K562 (cell line): ENCODE measurements around the gene SLC1A7. TPM values are rescaled to one million over a fixed set of nuclear protein-coding genes. Genes with fewer than 3 reads are reported as not detected.

ENCODE experiments used
- ARNT ChIP-seq, 2 experiments: fragments of 450-650 bp; IDR thresholded peaks; 2 replicates each; pipeline ENCODE4 v1.6.1; 2016; ENCODE audit warnings: mild to moderate bottlenecking in 1 of 2
- CBFA2T2 ChIP-seq: fragments of 450-650 bp; conservative IDR thresholded peaks from 2 replicates; pipeline ENCODE4 v1.6.1; 2017; ENCODE audit warnings: mild to moderate bottlenecking
- CBFA2T3 ChIP-seq: fragments of 450-650 bp; IDR thresholded peaks from 2 replicates; pipeline ENCODE4 v1.6.1; 2017
- CTBP1 ChIP-seq: fragments of 450-650 bp; IDR thresholded peaks from 2 replicates; pipeline ENCODE4 v1.6.1; 2016; ENCODE audit warnings: borderline replicate concordance
- CXXC5 ChIP-seq: fragments of 250-450 bp; sonication (Bioruptor Pico); IDR thresholded peaks from 2 replicates; pipeline ENCODE4 v1.8.0; 2022; ENCODE audit warnings: inconsistent platforms, mild to moderate bottlenecking, moderate library complexity
- FOXJ2 ChIP-seq: fragments of 200-800 bp; sonication (Bioruptor generic); IDR thresholded peaks from 2 replicates; pipeline ENCODE4 v1.6.1; 2016; ENCODE audit warnings: missing genetic modification characterization, missing compliant biosample characterization
- FOXK2 ChIP-seq, 2 experiments: fragments of 450-650 bp; IDR thresholded peaks in 1 of 2; conservative IDR thresholded peaks in 1 of 2; 2 replicates each; pipeline ENCODE4 v1.6.1; 2016; ENCODE audit warnings: low read depth in 2 of 2, mild to moderate bottlenecking in 1 of 2
- KDM1A ChIP-seq, 2 experiments: fragments of 450-650 bp; IDR thresholded peaks; 2 replicates each; pipeline ENCODE4 v1.6.1; 2016; ENCODE audit warnings: mild to moderate bottlenecking in 2 of 2
- MYC ChIP-seq, 2 experiments: fragments of 250-450 bp in 1 of 2; sonication (Bioruptor Pico) in 1 of 2; IDR thresholded peaks; 2 replicates each; pipeline versions ENCODE4 v1.5.1 to v1.6.1; 2012 to 2021; ENCODE audit warnings: low read depth in 2 of 2, borderline replicate concordance in 1 of 2, improper control_type of control experiment in 1 of 2, low read length in 1 of 2, mild to moderate bottlenecking in 1 of 2, moderate library complexity in 1 of 2
- polyA plus RNA-seq, 8 experiments: library from polyadenylated mRNA; depleted of rRNA in 4 of 8; stranded (reverse) in 5 of 8; unstranded in 3 of 8; fragments of >200 nt; fragmentation: Nextera tagmentation in 2 of 8; fragmentation: Illumina TruSeq in 1 of 8; extraction: Ambion mirVana in 2 of 8; extraction: Trizol in 1 of 8; gene quantifications; 2 replicates each; pipeline versions ENCODE4 v1.2.1 to v1.2.3, GENCODE V29; 2011 to 2014; ENCODE audit warnings: inconsistent platforms in 1 of 8, missing spikeins in 1 of 8
- total RNA-seq, 7 experiments: library from RNA; depleted of rRNA in 6 of 7; stranded (reverse); fragments of >200 nt in 6 of 7; fragmentation: Illumina TruSeq in 2 of 7; extraction: Trizol in 2 of 7; gene quantifications; 2 replicates each; pipeline versions ENCODE4 v1.2.1 to v1.2.3, GENCODE V29; 2011 to 2021; ENCODE audit warnings: low replicate concordance in 1 of 7
- TF ChIP-seq, protein P1 (sequence below): fragments of 450-650 bp; IDR thresholded peaks from 2 replicates; pipeline ENCODE4 v1.6.1; 2016; ENCODE audit warnings: low read depth, mild to moderate bottlenecking, moderate library complexity
- TF ChIP-seq, protein P2 (sequence below): sonication (generic); IDR thresholded peaks from 2 replicates; pipeline ENCODE4 v1.6.1; 2016

The SLC1A7 gene
- total and polyA plus RNA-seq, 9 of the 15 experiments (the other 6 are each of a cell fraction or from before 2014, with no cell fraction given): 0.07 TPM; not detected in 8

DNA sequence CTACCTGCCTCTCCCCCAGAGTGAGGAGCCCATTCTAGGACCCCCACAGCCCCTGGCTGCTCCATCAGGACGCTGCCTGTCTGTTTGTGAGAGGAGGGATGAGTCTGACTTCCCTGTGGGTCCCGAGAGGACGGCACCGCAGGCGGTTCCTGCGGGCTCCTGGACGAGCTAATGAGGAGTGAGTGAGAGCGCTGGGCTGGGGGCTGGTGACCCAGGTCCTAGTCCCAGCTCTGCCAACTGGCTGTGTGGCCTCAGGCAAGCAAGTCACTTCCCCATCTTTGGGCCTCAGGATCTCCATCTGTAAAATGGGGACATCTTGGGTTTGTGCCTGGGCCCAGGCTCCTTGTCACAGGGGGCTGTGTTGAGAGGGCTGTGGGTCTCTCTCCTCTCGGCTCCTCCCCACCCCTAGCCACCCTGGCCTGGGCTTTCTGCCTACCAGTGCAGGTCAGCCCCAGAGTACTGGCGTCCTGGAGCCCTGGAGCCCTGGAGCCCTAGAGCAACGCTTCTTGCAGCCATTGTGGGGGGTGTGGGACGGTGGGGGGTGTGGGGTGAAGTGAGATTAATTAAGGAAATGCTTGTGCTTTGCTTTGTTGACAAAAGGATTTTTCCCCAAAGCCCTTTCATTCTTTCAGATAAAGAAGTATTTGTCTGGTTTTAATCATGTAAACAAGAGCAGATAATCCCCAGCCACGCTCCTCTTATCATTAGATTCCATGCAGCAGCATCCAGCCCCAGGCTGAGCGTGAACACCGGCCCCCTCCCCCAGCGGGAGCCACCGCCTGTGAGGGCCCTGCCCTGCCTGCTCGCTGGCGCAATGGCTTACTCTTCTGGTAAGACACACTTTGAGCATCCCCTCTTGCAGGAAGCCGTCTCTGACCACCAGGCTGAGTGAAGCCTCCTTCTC is 26.8 kb downstream of the SLC1A7 start (continued):
- TF ChIP-seq CTBP1: 0 out of 2 replicates have a peak, but pooled peaks have one; percentile 27
- peak; percentile 61 for TF ChIP-seq CBFA2T3
- TF ChIP-seq FOXK2 (conservative IDR thresholded peaks at IDR 0.05 in 1 of 2, IDR thresholded peaks at IDR 0.05 in 1 of 2; ENCODE audit: low read depth in 2 of 2): peak in 1 of 2 experiments; percentile 42; a peak in 1 of 4 replicates
- TF ChIP-seq CXXC5 (CRISPR knock-in tag): peak; percentile 69; the same call in 1 of the 2 replicates
- TF ChIP-seq, protein P1, sequence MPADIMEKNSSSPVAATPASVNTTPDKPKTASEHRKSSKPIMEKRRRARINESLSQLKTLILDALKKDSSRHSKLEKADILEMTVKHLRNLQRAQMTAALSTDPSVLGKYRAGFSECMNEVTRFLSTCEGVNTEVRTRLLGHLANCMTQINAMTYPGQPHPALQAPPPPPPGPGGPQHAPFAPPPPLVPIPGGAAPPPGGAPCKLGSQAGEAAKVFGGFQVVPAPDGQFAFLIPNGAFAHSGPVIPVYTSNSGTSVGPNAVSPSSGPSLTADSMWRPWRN: peak; percentile 97
- 0 out of 2 replicates have a peak, but pooled peaks have one; percentile 30 for TF ChIP-seq CBFA2T2
- peak; percentile 77 for TF ChIP-seq FOXJ2 (tag)
- TF ChIP-seq ARNT (IDR thresholded peaks at IDR 0.05): no peak
- peak; percentile 23 to 30; a peak in 2 of 4 replicates for TF ChIP-seq KDM1A (IDR thresholded peaks at IDR 0.05)
- TF ChIP-seq, protein P2, sequence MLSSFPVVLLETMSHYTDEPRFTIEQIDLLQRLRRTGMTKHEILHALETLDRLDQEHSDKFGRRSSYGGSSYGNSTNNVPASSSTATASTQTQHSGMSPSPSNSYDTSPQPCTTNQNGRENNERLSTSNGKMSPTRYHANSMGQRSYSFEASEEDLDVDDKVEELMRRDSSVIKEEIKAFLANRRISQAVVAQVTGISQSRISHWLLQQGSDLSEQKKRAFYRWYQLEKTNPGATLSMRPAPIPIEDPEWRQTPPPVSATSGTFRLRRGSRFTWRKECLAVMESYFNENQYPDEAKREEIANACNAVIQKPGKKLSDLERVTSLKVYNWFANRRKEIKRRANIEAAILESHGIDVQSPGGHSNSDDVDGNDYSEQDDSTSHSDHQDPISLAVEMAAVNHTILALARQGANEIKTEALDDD: no peak
- TF ChIP-seq MYC (IDR thresholded peaks at IDR 0.05; ENCODE audit: low read depth, low read length): 0 out of 2 replicates have a peak, but pooled peaks have one; percentile 33
- no peak for TF ChIP-seq MYC (CRISPR knock-in tag; IDR thresholded peaks at IDR 0.05; ENCODE audit: borderline replicate concordance, low read depth)
- TF ChIP-seq, all 486 proteins: peak for 17
